NCI-H2029 treated with DMSO at 0.1 percent for 48 hours (cell line): ENCODE data around the gene SLC16A4.
A peak's percentile ranks its signal among the peaks of the same experiment; 100 is the strongest.
"Not testable (repeated sequence)": the region's sequence is repeated elsewhere in the genome, so short reads cannot be mapped to it uniquely, and the experiment has no call there.

Experiments used
- DNase-seq: peaks from one replicate; lab custom pipeline; 2025; lab: John Stamatoyannopoulos, UW

Gene SLC16A4

DNA sequence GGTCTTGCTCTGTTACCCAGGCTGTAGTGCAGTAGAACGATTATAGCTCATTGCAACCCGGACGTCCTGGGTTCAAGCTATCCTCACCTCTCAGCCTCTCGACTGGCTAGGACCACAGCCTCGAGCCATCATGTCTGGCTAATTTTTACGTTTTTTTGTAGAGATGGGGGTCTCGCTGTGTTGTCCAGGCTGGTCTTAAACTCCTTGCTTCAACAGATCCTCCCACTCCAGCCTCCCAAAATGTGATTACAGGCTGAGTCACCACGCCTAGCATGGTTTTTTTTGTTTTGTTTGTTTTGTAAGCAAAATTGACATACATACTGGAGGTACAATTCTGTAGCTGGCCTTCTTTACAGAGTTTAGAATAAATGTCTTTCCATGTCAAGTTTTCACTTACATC lies 17.7 kb upstream of the SLC16A4 start:
- no peak for DNase-seq

GRCh38 chr1:110407260-110408210 lies 16.7 kb upstream of the SLC16A4 start, which contains the start of gene LAMTOR5:
TSS of gene LAMTOR5 (minus strand) at chr1:110407694. CDS start at chr1:110407620, 74 bp downstream.
- DNase-seq = peak; percentile 62

DNA sequence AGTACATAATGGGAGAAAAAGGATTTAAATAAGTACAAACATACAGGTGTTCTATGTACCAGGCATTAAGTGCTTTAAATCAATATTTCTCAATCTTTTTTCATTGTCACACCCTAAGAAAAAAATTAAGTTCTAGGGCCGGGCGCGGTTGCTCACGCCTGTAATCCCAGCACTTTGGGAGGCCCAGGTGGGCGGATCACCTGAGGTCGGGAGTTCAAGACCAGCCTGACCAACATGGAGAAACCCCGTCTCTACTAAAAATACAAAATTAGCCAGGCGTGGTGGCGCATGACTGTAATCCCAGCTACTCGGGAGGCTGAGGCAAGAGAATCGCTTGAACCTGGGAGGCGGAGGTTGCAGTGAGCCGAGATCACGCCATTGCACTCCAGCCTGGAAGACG lies 15.6 kb upstream of the SLC16A4 start:
- not testable (repeated sequence) for DNase-seq

DNA sequence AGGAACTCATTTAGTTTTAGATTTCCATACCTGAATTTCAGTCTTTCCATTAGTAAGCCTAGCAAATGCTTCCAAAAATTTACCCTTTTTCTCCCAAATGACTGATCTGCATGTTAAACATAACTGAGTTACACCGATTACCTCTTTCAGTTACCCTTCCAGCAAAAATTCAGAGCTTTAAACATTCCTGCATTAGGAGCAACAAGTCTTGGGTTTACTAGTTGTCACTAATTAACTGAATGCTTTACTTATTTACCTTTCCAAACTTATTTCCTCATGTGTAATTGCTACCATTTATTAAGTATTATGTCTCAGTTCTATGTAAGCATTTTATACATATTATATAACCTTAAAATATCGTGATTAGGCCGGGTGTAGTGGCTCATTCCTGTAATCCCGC lies 13.6 kb upstream of the SLC16A4 start:
- no peak for DNase-seq

DNA sequence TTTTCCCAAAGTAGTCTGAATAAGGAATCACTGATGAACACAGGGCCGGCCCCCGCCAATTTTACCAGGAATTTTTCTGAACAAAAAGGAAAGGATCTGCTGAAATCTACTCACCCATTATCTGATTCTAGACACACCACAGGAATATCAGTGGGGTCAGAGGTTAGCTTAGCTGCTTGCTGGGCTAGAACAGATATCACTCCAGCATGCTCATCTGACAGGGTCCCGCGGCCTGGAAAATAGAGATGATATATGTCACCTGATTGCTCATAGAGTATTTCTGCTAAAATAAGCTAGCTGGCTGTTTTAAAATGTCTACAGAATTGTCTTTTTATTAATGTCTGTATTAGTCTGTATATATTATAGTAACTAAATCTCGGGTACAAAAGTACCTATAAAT lies 13.0 kb upstream of the SLC16A4 start:
- DNase-seq = no peak

- DNase-seq = not testable (repeated sequence)
Measured at GRCh38 chr1:110396259-110396958, 5.6 kb upstream of the SLC16A4 start.

GRCh38 chr1:110394493-110394820 lies 3.6 kb upstream of the SLC16A4 start:
- no peak for DNase-seq

- DNase-seq = no peak
Measured at GRCh38 chr1:110393691-110394492, 3.1 kb upstream of the SLC16A4 start.

DNA sequence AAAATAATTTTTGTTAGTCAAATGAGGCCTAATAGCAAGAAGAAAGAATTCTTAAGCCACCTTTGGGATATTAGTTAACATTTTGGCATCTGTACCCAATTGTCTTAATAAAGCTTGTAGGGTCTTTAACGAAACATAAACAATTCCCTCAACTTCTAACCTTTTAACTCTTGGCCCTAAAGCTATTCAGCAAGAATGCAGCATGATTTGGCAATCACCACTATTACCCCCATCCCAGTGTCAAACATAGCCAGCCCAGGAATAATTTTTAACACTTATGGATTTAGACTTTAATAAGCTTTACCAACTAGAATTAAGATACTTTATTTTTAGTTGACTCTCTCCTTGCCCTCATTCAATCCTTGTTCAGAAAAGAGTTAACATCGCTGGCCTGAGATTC lies 2.5 kb upstream of the SLC16A4 start:
- no peak for DNase-seq

GRCh38 chr1:110390096-110390495 lies 730 bp downstream of the SLC16A4 start:
- DNase-seq = no peak

- DNase-seq = no peak
Measured at GRCh38 chr1:110387048-110387754, 3.6 kb downstream of the SLC16A4 start.

- DNase-seq = no peak
Measured at GRCh38 chr1:110385369-110385768, 5.5 kb downstream of the SLC16A4 start.

DNA sequence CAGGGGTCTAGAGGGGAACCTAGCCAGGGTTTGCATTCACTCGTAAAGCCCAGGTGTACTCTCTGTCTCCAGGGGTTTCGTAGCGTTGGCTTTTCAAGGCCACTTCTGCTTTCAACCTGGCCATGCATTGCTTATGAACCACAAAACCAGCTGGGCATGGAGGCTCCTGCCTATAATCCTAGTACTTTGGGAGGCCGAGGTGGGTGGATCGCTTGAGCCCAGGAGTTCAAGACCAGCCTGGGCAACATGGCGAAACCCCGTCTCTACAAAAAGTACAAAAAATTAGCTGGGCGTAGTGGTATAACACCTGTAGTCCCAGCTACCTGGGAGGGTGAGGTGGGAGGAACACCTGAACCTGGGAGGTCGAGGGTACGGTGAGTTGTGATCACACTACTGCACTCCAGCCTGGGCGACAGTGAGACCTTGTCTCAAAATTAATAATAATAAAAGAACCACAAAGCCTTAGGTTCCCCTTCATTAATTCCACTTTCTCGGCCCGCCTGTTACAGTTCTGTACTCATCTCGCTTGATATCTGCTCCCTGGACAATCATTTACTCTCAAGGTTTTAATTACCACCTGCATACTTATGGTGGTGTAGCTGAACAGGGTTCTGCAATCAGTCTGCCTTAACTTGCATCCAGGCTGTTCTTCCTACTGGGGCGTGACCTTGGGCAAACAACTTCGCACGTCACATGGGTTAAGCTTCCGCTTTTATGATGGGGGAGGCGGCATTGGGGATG lies 6.1 kb downstream of the SLC16A4 start:
- no peak for DNase-seq

DNA sequence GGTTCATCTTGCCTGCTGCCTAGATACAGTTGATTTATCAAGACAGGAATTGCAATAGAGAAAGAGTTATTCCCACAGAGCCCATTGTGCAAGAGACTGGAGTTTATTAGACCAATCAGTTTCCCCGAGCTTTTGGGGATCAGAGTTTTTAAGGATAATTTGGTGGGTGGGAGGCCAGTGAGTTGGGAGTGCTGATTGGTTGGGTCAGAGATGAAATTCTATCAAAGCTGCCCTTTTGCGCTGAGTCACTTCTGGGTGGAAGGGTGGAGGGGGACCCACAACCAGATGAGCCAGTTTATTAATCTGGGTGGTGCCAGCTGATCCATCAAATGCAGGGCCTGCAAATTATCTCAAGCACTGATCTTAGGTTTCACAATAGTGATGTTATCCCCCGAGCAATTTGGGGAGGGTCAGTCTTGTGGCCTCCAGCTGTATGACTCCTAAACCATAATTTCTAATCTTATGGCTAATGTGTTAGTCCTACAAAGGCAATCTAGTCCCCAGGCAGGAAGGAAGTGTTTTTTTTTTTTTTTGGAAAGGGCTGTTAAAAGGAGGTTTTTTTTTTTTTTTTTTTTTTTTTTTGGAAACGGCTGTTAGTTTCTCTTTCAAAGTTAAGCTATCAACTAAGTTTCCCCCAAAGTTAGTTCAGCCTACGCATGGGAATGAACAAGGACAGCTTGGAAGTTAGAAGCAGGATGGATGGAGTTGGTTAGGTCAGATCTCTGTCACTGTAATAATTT lies 7.4 kb downstream of the SLC16A4 start:
- no peak for DNase-seq

DNA sequence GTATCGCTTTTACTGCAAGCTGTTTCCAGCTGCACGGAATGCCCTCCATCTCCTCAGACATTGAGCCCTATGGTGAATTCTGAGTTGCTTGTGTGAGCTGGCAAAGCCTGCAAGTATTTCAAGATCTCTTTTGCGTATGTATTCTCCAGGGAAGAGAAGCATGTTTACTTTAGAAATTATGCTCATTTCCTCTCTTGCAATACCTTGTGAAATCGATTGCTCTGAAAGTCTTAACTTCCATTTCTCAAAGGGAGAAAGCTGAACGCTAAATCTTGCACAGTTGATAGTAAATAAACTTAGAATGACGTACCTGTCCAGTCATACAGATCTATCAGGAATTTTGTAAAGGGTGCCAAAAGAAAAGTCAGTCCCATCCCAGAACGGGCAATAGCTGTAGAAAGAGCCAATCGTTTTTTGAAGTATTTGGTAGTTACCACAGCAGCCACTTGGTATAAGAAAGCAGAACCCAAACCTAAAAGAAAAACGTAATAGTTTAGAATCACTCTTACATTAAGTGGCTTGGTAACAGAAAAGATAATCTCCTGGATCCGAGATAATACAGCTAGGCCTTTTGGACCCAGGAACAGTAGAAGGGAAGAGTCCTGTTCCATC lies 10.0 kb downstream of the SLC16A4 start:
- no peak for DNase-seq

DNA sequence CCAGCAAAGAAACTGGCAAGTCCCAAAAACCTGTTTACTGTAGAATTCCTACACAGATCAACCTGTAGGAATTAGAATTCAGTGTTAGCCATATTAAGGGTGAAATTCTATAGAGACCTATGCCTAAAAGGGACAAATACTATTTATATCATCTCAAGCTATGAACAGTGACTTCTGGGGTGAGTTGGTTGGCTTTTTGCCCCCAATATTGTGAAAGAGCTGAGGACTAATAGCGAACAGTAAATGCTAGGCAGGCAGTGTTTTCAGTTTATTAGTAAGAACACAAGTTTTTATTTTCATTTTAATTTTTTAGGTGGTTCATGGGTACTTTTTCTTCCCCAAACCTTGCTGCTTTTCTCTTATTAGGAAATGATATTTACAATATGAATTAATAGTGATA lies 15.3 kb downstream of the SLC16A4 start:
- DNase-seq = no peak

GRCh38 chr1:110370827-110371226 lies 20.0 kb downstream of the SLC16A4 start:
- DNase-seq = no peak

GRCh38 chr1:110364221-110364620 lies 26.6 kb downstream of the SLC16A4 start:
- no peak for DNase-seq

- no peak for DNase-seq
Measured at GRCh38 chr1:110361856-110362255, 29.0 kb downstream of the SLC16A4 start.

- no peak for DNase-seq
Measured at GRCh38 chr1:110360431-110360830, 30.4 kb downstream of the SLC16A4 start.
